Measurements from ENCODE around the gene GPAT3.

DNA sequence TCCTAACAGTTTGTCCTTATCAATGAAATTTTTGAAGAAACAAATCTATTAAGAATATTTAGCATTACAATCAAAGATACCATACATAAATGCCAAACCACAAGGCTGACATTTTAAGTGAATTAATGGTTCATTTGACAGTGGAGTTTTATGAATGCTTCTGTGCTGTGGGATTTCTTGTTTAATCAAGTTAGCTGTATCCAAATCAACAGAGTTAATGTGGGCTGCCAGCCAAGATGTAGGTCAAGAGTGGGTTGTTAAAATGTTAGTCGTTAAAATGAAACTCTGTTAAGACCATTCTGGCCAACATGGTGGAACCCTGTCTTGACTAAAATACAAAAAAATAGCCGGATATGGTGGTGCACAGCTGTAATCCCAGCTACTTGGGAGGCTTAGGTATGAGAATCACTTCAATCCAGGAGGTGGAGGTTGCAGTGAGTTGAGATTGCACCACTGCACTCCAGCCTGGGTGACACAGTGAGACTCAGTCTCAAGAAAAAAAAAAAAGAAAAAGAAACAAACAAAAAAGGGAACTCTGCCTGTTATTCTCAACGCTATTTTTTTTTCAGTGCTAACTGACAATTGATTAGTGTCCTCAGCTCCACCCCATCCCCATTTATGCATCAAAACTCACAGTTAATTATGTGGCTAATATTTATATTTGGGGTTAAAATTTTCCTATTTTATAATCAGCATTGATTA is 20.2 kb downstream of the GPAT3 start:
- TF ChIP-seq, protein P1, sequence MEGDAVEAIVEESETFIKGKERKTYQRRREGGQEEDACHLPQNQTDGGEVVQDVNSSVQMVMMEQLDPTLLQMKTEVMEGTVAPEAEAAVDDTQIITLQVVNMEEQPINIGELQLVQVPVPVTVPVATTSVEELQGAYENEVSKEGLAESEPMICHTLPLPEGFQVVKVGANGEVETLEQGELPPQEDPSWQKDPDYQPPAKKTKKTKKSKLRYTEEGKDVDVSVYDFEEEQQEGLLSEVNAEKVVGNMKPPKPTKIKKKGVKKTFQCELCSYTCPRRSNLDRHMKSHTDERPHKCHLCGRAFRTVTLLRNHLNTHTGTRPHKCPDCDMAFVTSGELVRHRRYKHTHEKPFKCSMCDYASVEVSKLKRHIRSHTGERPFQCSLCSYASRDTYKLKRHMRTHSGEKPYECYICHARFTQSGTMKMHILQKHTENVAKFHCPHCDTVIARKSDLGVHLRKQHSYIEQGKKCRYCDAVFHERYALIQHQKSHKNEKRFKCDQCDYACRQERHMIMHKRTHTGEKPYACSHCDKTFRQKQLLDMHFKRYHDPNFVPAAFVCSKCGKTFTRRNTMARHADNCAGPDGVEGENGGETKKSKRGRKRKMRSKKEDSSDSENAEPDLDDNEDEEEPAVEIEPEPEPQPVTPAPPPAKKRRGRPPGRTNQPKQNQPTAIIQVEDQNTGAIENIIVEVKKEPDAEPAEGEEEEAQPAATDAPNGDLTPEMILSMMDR (IDR thresholded peaks at IDR 0.05): no peak
- TF ChIP-seq EZH2 (IDR thresholded peaks at IDR 0.05): no peak
